Transverse colon (tissue), 4 donors: Measurements from ENCODE around the gene ACSM4. TPM values are rescaled to one million over a fixed set of nuclear protein-coding genes. Genes with fewer than 3 reads are reported as not detected.

Experiments used
- DNase-seq: peaks from one replicate; pipeline ENCODE4 v3.0.0-alpha.2; 2019
- H3K27ac ChIP-seq, 4 donors: fragments of 200-600 bp; sonication (generic); 2 replicates each; pipeline ENCODE4 v1.5.1; 2016 to 2018; ENCODE audit warnings: inconsistent platforms in 4 of 4
- H3K27me3 ChIP-seq: fragments of 200-600 bp; sonication (generic); 2 replicates; pipeline ENCODE4 v1.5.1; 2017; ENCODE audit warnings: inconsistent platforms
- H3K36me3 ChIP-seq, 4 donors: fragments of 200-600 bp; sonication (generic); 2 replicates each; pipeline ENCODE4 v1.5.1; 2017 to 2019; ENCODE audit warnings: inconsistent platforms in 4 of 4
- H3K4me1 ChIP-seq, 4 donors: fragments of 200-600 bp; sonication (generic); 2 replicates each; pipeline ENCODE4 v1.5.1; 2017 to 2020; ENCODE audit warnings: inconsistent platforms in 4 of 4
- H3K4me3 ChIP-seq, 4 donors: fragments of 200-600 bp; sonication (generic); 1 replicate in 1 of 4; 2 replicates in 3 of 4; pipeline versions ENCODE4 v1.5.1 to v1.6.1; 2017 to 2019; ENCODE audit warnings: inconsistent platforms in 4 of 4
- H3K9me3 ChIP-seq, 2 donors: fragments of 200-600 bp; sonication (generic); 2 replicates each; pipeline ENCODE4 v1.5.1; 2017 to 2019; ENCODE audit warnings: inconsistent platforms in 2 of 2
- CTCF ChIP-seq, 5 experiments: fragments of 200-600 bp in 3 of 5; fragments of 450-650 bp in 2 of 5; sonication (generic) in 3 of 5; IDR thresholded peaks; 1 replicate in 2 of 5; 2 replicates in 3 of 5; pipeline ENCODE4 v1.5.1; 2016 to 2017; ENCODE audit warnings: antibody characterized with exemption in 5 of 5, inconsistent platforms in 3 of 5, mild to moderate bottlenecking in 2 of 5, moderate library complexity in 1 of 5
- EP300 ChIP-seq: sonication (generic); formaldehyde crosslinking; IDR thresholded peaks from one replicate; pipeline ENCODE4 v1.6.1; 2017; ENCODE audit warnings: antibody characterized with exemption, low read depth
- POLR2A ChIP-seq: fragments of 450-650 bp; IDR thresholded peaks from one replicate; pipeline ENCODE4 v1.6.1; 2016; ENCODE audit warnings: antibody characterized with exemption, mild to moderate bottlenecking, moderate library complexity
- POLR2AphosphoS5 ChIP-seq, 3 donors: sonication (generic); formaldehyde crosslinking; IDR thresholded peaks; one replicate each; pipeline ENCODE4 v1.6.1; 2016; ENCODE audit warnings: antibody characterized with exemption in 3 of 3
- WGBS, 2 donors: methylation state at CpG; one replicate each; pipeline ENCODE4 v1.1.5; 2018; ENCODE audit warnings: low coverage in 1 of 2; 5-methylcytosine and 5-hydroxymethylcytosine counted together
- in situ Hi-C, 4 donors: fragments of 200-750 bp; cut with MboI; loops; one replicate each; pipeline versions ENCODE4 v1.15.0 to v1.15.1; 2017; ENCODE audit warnings: low sequenced_read_pairs in 3 of 4, low pct_ligation_motif_present in 1 of 4, low pct_unique_long_range_greater_than_20kb in 1 of 4
- intact Hi-C: fragments of 100-400 bp; cut with DNase I; formaldehyde crosslinking; loops from one replicate; pipeline ENCODE4 v1.15.1; 2023; ENCODE audit warnings: low total_unique reads
- total RNA-seq, 4 donors: library from RNA; depleted of rRNA; stranded (reverse); fragments of >200 nt; gene quantifications; one replicate each; pipeline ENCODE4 v1.1.0, GENCODE V29; 2016

Gene ACSM4
- total RNA-seq, 4 donors from 2014 or later = not detected

- no peaks in the 10 kb centered on the region for H3K4me1 ChIP-seq
- H3K9me3 ChIP-seq = no peaks in the 10 kb centered on the region
- H3K27ac ChIP-seq = no peak overlapping the region
- H3K4me3 ChIP-seq = no peak overlapping the region
- no peaks in the 10 kb centered on the region for H3K27me3 ChIP-seq
- H3K36me3 ChIP-seq = no peaks in the 10 kb centered on the region
- no peak for DNase-seq
- WGBS, 2 donors = 64 to 67% methylated on average over 1 to 2 of the region's 2 CpGs
- TF ChIP-seq POLR2A = no peak
- no peak for TF ChIP-seq CTCF (IDR thresholded peaks at IDR 0.05)
- TF ChIP-seq EP300 = no peak
- TF ChIP-seq POLR2AphosphoS5 (IDR thresholded peaks at IDR 0.05) = no peak
- intact Hi-C loops (no loop called here), in situ Hi-C loops (no loop called here)
Observed at GRCh38 chr12:7292300-7292699, 11.6 kb upstream of the ACSM4 start.

GRCh38 chr12:7293670-7294069 is 10.2 kb upstream of the ACSM4 start:
- in situ Hi-C loops (no loop called here), intact Hi-C loops (no loop called here)
- Histone ChIP-seq H3K27me3 (no peaks in the 10 kb centered on the region), H3K4me1 (no peaks in the 10 kb centered on the region), H3K27ac (no peak overlapping the region), H3K36me3 (no peaks in the 10 kb centered on the region), H3K4me3 (no peak overlapping the region), H3K9me3 (no peaks in the 10 kb centered on the region)
- TF ChIP-seq EP300 (no peak), POLR2A (no peak), CTCF (IDR thresholded peaks at IDR 0.05) (no peak)
- WGBS, 2 donors = 47 to 50% methylated on average over 1 of the region's 1 CpG
- no peak for DNase-seq

GRCh38 chr12:7295529-7295928 is 8.3 kb upstream of the ACSM4 start:
- intact Hi-C loops = no loop called here
- Histone ChIP-seq H3K27ac (no peak overlapping the region), H3K36me3 (no peaks in the 10 kb centered on the region), H3K4me1 (no peaks in the 10 kb centered on the region), H3K4me3 (no peak overlapping the region), H3K9me3 (no peaks in the 10 kb centered on the region), H3K27me3 (no peaks in the 10 kb centered on the region)
- WGBS, 2 donors = 83 to 100% methylated on average over 1 of the region's 1 CpG
- in situ Hi-C loops = no loop called here
- no peak for DNase-seq
- TF ChIP-seq POLR2A (no peak), CTCF (IDR thresholded peaks at IDR 0.05) (no peak), EP300 (no peak), POLR2AphosphoS5 (IDR thresholded peaks at IDR 0.05) (no peak)

GRCh38 chr12:7297865-7298264 is 6.0 kb upstream of the ACSM4 start:
- TF ChIP-seq POLR2A (no peak), POLR2AphosphoS5 (IDR thresholded peaks at IDR 0.05) (no peak), CTCF (IDR thresholded peaks at IDR 0.05) (no peak), EP300 (no peak)
- no peaks in the 10 kb centered on the region for H3K9me3 ChIP-seq
- H3K27me3 ChIP-seq = no peaks in the 10 kb centered on the region
- H3K36me3 ChIP-seq = no peaks in the 10 kb centered on the region
- in situ Hi-C loops (no loop called here), intact Hi-C loops (no loop called here)
- no peak for DNase-seq
- H3K4me1 ChIP-seq = no peaks in the 10 kb centered on the region
- no peak overlapping the region for H3K27ac ChIP-seq
- WGBS, 2 donors = 81 to 91% methylated on average over 2 of the region's 2 CpGs
- no peak overlapping the region for H3K4me3 ChIP-seq
